H9 (cell line): ENCODE measurements around the gene EGFR. TPM values are rescaled to one million over a fixed set of nuclear protein-coding genes. Genes with fewer than 3 reads are reported as not detected.

Experiments used
- DNase-seq: peaks from one replicate; pipeline ENCODE4 v3.0.0-alpha.2; 2017
- H2AFZ ChIP-seq: one replicate; pipeline ENCODE4 v1.6.1; 2013; ENCODE audit warnings: mild to moderate bottlenecking, low read length, control low read depth, moderate library complexity
- H2AK5ac ChIP-seq: 2 replicates; pipeline ENCODE4 v1.6.1; 2013; ENCODE audit warnings: low read length, control low read depth, mixed read lengths; ENCODE audit not compliant: insufficient read length
- H2BK120ac ChIP-seq: one replicate; pipeline ENCODE4 v1.6.1; 2013; ENCODE audit warnings: low read depth, mild to moderate bottlenecking, low read length, control low read depth, inconsistent platforms; ENCODE audit not compliant: poor library complexity, severe bottlenecking
- H2BK12ac ChIP-seq: 2 replicates; pipeline ENCODE4 v1.6.1; 2013; ENCODE audit warnings: low read length, control low read depth, mixed read lengths, low read depth; ENCODE audit not compliant: insufficient read length
- H2BK15ac ChIP-seq: 2 replicates; pipeline ENCODE4 v1.6.1; 2013; ENCODE audit warnings: low read depth, low read length, control low read depth
- H2BK20ac ChIP-seq: one replicate; pipeline ENCODE4 v1.6.1; 2013; ENCODE audit warnings: low read depth, mild to moderate bottlenecking, low read length, control low read depth, inconsistent platforms; ENCODE audit not compliant: poor library complexity, severe bottlenecking
- H2BK5ac ChIP-seq: 2 replicates; pipeline ENCODE4 v1.6.1; 2013; ENCODE audit warnings: low read length, control low read depth, mixed read lengths; ENCODE audit not compliant: insufficient read length
- H3K14ac ChIP-seq: 2 replicates; pipeline ENCODE4 v1.6.1; 2013; ENCODE audit warnings: low read length, control low read depth; ENCODE audit not compliant: insufficient read depth
- H3K18ac ChIP-seq: 2 replicates; pipeline ENCODE4 v1.6.1; 2013; ENCODE audit warnings: low read depth, mild to moderate bottlenecking, mixed read lengths, low read length, control low read depth; ENCODE audit not compliant: insufficient read length
- H3K23ac ChIP-seq: 2 replicates; pipeline ENCODE4 v1.6.1; 2013; ENCODE audit warnings: low read length, control low read depth, mixed read lengths, low read depth; ENCODE audit not compliant: insufficient read length
- H3K23me2 ChIP-seq: 2 replicates; pipeline ENCODE4 v1.6.1; 2013; ENCODE audit warnings: low read depth, mild to moderate bottlenecking, mixed read lengths, low read length, control low read depth; ENCODE audit not compliant: insufficient read length, poor library complexity, severe bottlenecking
- H3K27ac ChIP-seq: 2 replicates; pipeline ENCODE4 v1.5.1; 2013; ENCODE audit warnings: low read length, control low read depth, mixed read lengths, low read depth; ENCODE audit not compliant: insufficient read length
- H3K27me3 ChIP-seq: 2 replicates; pipeline ENCODE4 v1.6.1; 2013; ENCODE audit warnings: low read length, control low read depth, inconsistent platforms; ENCODE audit not compliant: insufficient read depth
- H3K4ac ChIP-seq: 2 replicates; pipeline ENCODE4 v1.6.1; 2013; ENCODE audit warnings: low read depth, mild to moderate bottlenecking, control low read depth, inconsistent platforms, low read length, moderate library complexity
- H3K4me1 ChIP-seq: 2 replicates; pipeline ENCODE4 v1.6.1; 2013; ENCODE audit warnings: low read length, control low read depth, inconsistent platforms; ENCODE audit not compliant: insufficient read depth
- H3K4me2 ChIP-seq: 2 replicates; pipeline ENCODE4 v1.6.1; 2013; ENCODE audit warnings: low read length, control low read depth, mixed read lengths; ENCODE audit not compliant: insufficient read length, insufficient read depth
- H3K56ac ChIP-seq: 2 replicates; pipeline ENCODE4 v1.6.1; 2013; ENCODE audit warnings: low read depth, mild to moderate bottlenecking, mixed read lengths, low read length, control low read depth; ENCODE audit not compliant: insufficient read length
- H3K79me1 ChIP-seq: 2 replicates; pipeline ENCODE4 v1.6.1; 2013; ENCODE audit warnings: low read depth, mild to moderate bottlenecking, moderate library complexity, low read length, control low read depth, inconsistent platforms; ENCODE audit not compliant: insufficient read depth, poor library complexity, severe bottlenecking
- H3K79me2 ChIP-seq: 2 replicates; pipeline ENCODE4 v1.6.1; 2013; ENCODE audit warnings: low read length, control low read depth, inconsistent platforms; ENCODE audit not compliant: insufficient read depth
- H3K9ac ChIP-seq: 2 replicates; pipeline ENCODE4 v1.6.1; 2013; ENCODE audit warnings: low read length, control low read depth, mixed read lengths; ENCODE audit not compliant: insufficient read length; ENCODE audit errors: extremely low read depth
- H3K9me3 ChIP-seq: one replicate; pipeline ENCODE4 v1.6.1; 2013; ENCODE audit warnings: low read depth, low read length, inconsistent platforms; ENCODE audit not compliant: control insufficient read depth
- H3T11ph ChIP-seq: one replicate; pipeline ENCODE4 v1.6.1; 2013; ENCODE audit warnings: mild to moderate bottlenecking, low read length, control low read depth, inconsistent platforms
- H4K20me1 ChIP-seq: one replicate; pipeline ENCODE4 v1.6.1; 2013; ENCODE audit not compliant: control insufficient read depth, insufficient read length, insufficient read depth
- H4K5ac ChIP-seq: 2 replicates; pipeline ENCODE4 v1.6.1; 2013; ENCODE audit warnings: low read depth, mild to moderate bottlenecking, mixed read lengths, low read length, control low read depth; ENCODE audit not compliant: insufficient read length
- H4K8ac ChIP-seq: replicated peaks from 2 replicates; pipeline ENCODE4 v1.6.1; 2013; ENCODE audit warnings: low read length, control low read depth, mixed read lengths, low read depth; ENCODE audit not compliant: insufficient read length
- H4K91ac ChIP-seq: 2 replicates; pipeline ENCODE4 v1.6.1; 2013; ENCODE audit warnings: low read depth, mild to moderate bottlenecking, moderate library complexity, mixed read lengths, low read length, control low read depth; ENCODE audit not compliant: insufficient read length
- H3K27ac Mint-ChIP-seq, 3 experiments: 2 replicates in 2 of 3; 3 replicates in 1 of 3; pipeline ENCODE4 v1.8.0; 2020 to 2021; ENCODE audit warnings: mixed read lengths in 3 of 3, mild to moderate bottlenecking in 1 of 3, moderate library complexity in 1 of 3
- H3K27me3 Mint-ChIP-seq: 2 replicates; pipeline ENCODE4 v1.8.0; 2021; ENCODE audit warnings: low read depth, mild to moderate bottlenecking, moderate library complexity, mixed read lengths
- H3K36me3 Mint-ChIP-seq, 3 experiments: 2 replicates in 2 of 3; 3 replicates in 1 of 3; pipeline ENCODE4 v1.8.0; 2020 to 2021; ENCODE audit warnings: low read depth in 3 of 3, mixed read lengths in 3 of 3; ENCODE audit not compliant: insufficient read depth in 1 of 3
- H3K4me1 Mint-ChIP-seq, 2 experiments: 2 replicates each; pipeline ENCODE4 v1.8.0; 2020; ENCODE audit warnings: mixed read lengths in 2 of 2
- H3K4me3 Mint-ChIP-seq, 2 experiments: 2 replicates in 1 of 2; 3 replicates in 1 of 2; pipeline ENCODE4 v1.8.0; 2020 to 2021; ENCODE audit warnings: mild to moderate bottlenecking in 2 of 2, mixed read lengths in 2 of 2, moderate library complexity in 1 of 2
- H3K9me3 Mint-ChIP-seq, 2 experiments: 2 replicates in 1 of 2; 3 replicates in 1 of 2; pipeline ENCODE4 v1.8.0; 2020; ENCODE audit warnings: mild to moderate bottlenecking in 2 of 2, mixed read lengths in 2 of 2, moderate library complexity in 1 of 2
- CTCF ChIP-seq: fragments of 200-600 bp; sonication (generic); conservative IDR thresholded peaks from 3 replicates; pipeline ENCODE4 v1.8.0; 2021; ENCODE audit warnings: antibody characterized with exemption, mild to moderate bottlenecking
- WGBS: extraction: QIAGEN DNeasy Blood & Tissue Kit; methylation state at CpG from one replicate; pipeline ENCODE4 v1.1.7; 2013; ENCODE audit warnings: missing lambda C conversion rate, low lambda C conversion rate, mixed read lengths; ENCODE audit not compliant: insufficient read length; ENCODE audit errors: extremely low coverage; 5-methylcytosine and 5-hydroxymethylcytosine counted together
- total RNA-seq: library from RNA; stranded (reverse); gene quantifications from 2 replicates; pipeline ENCODE4 v1.2.1, GENCODE V29; 2021

Gene EGFR
- total RNA-seq, 1 experiment from 2014 or later = 3.3 TPM

- H3K9me3 ChIP-seq = no peaks in the 10 kb centered on the region
- no peaks in the 10 kb centered on the region for H3K23me2 ChIP-seq
- no peaks in the 10 kb centered on the region for H3K27me3 ChIP-seq
- H2BK20ac ChIP-seq = no peak overlapping the region
- DNase-seq = no peak
- H3K9me3 Mint-ChIP-seq = no peaks in the 10 kb centered on the region; a peak in 1 of 5 replicates
- H4K5ac ChIP-seq = no peak overlapping the region
- H3K4me1 Mint-ChIP-seq = peaks cover 2 to 7% of the 10 kb centered on the region in 2 experiments; a peak in 1 of 4 replicates
- TF ChIP-seq CTCF = no peak
- no peak overlapping the region for H3K23ac ChIP-seq
- no peak overlapping the region for H2AFZ ChIP-seq
- no CpG with 5 or more reads among the region's 12 CpGs for WGBS
- no peaks in the 10 kb centered on the region for H4K20me1 ChIP-seq
- H3K27me3 Mint-ChIP-seq = no peaks in the 10 kb centered on the region
- H3K27ac ChIP-seq = no peak overlapping the region
- H2AK5ac ChIP-seq = no peak overlapping the region
- no peaks in the 10 kb centered on the region for H3K79me2 ChIP-seq
- no peak overlapping the region for H3K14ac ChIP-seq
- H2BK5ac ChIP-seq = no peak overlapping the region
- no peak overlapping the region for H2BK12ac ChIP-seq
- no peaks in the 10 kb centered on the region for H3K79me1 ChIP-seq
- no peak overlapping the region for H3K56ac ChIP-seq
- no peak overlapping the region for H4K91ac ChIP-seq
- H3T11ph ChIP-seq = no peak overlapping the region
- H3K36me3 Mint-ChIP-seq = peaks cover 0 to 7% (median 0%) of the 10 kb centered on the region in 3 experiments; a peak in 1 of 7 replicates
- H3K18ac ChIP-seq = no peak overlapping the region
- no peak overlapping the region for H2BK120ac ChIP-seq
- H3K4ac ChIP-seq = no peak overlapping the region
- H3K9ac ChIP-seq = no peak overlapping the region
- no peak overlapping the region for H3K4me2 ChIP-seq
- H3K4me1 ChIP-seq = no peaks in the 10 kb centered on the region
- no peak overlapping the region; a peak in 1 of 7 replicates for H3K27ac Mint-ChIP-seq
- H4K8ac ChIP-seq = no peak overlapping the region
- no peak overlapping the region for H2BK15ac ChIP-seq
- H3K4me3 Mint-ChIP-seq = no peak overlapping the region
These were observed 155.6 kb downstream of the EGFR start for GRCh38 chr7:55174456-55174855.
